GM12891 (cell line): Measurements from ENCODE around the gene RAB11FIP4.

Experiments
- PAX5 ChIP-seq: IDR thresholded peaks from 2 replicates; pipeline ENCODE4 v1.6.1; 2011; ENCODE audit warnings: low read length, moderate library complexity, mild to moderate bottlenecking; ENCODE audit not compliant: insufficient read depth, severe bottlenecking
- POLR2A ChIP-seq: IDR thresholded peaks from 2 replicates; pipeline ENCODE4 v1.6.1; 2011; ENCODE audit warnings: low read depth, low read length, control low read depth

DNA sequence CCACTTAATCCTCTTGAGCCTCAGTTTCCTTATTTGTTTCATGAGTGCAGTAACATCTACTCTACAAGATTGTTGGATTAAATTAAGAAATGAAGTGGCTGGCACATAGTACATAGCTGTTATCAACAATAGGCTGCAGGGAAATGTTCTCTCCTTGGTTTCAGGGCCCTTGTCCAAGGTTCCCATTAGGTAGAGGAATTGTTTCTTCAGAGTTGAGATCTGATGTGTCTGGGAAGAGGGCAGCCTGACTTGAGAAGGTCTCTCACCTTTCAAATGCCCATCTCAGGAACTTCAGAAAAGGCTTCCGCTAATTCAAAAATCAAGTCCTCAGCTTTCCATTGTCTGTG is 87.6 kb downstream of the RAB11FIP4 start:
- TF ChIP-seq POLR2A (no peak), PAX5 (no peak)
